ENCODE data around the gene SLC17A7. TPM values are rescaled to one million over a fixed set of nuclear protein-coding genes. Genes with fewer than 3 reads are reported as not detected.

The SLC17A7 gene
- total and polyA plus RNA-seq, 2 of the 13 experiments (the other 11 are each of a cell fraction or from before 2014, with no cell fraction given): 0.32 TPM; not detected in 1

DNA sequence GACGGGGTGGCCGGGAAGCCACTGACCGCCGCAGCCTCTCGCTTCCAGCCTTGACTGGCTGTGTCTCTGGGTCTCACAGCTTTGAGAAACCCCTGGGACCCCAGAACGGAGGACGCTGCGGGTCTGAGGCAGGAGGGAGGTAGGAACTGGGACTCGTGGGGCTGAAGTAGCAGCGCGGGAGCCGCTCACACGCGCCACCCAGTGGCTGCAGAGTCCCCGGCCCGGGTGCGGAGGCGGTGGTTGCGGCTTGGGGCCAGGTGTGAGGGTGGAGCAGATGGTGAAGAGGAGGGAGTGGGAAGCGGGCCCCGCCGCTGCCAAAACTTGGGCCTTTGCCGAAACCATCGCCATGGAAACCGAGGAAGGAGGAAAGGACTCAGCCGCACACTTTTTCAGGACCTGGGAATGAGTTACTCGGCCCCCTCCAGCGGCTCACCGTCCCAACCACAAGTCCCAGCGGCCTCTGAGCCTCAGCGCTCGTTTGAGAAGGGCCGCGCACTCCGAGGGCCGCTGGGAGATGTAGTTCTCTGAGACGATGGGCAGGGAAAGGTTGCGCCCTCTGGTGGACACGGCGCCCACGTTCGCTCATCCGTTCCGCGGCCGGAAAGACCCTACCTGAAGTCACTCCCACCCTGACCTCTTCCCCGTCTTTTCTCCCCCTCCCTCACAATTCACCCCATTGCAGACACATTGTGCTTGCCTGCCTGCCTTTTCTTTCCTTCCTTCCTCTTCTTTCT is 2.2 kb upstream of the SLC17A7 start (continued):
- TF ChIP-seq ZBTB7B (CRISPR knock-in tag; IDR thresholded peaks at IDR 0.05): peak; percentile 73
- TF ChIP-seq, protein P1, sequence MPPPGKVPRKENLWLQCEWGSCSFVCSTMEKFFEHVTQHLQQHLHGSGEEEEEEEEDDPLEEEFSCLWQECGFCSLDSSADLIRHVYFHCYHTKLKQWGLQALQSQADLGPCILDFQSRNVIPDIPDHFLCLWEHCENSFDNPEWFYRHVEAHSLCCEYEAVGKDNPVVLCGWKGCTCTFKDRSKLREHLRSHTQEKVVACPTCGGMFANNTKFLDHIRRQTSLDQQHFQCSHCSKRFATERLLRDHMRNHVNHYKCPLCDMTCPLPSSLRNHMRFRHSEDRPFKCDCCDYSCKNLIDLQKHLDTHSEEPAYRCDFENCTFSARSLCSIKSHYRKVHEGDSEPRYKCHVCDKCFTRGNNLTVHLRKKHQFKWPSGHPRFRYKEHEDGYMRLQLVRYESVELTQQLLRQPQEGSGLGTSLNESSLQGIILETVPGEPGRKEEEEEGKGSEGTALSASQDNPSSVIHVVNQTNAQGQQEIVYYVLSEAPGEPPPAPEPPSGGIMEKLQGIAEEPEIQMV (CRISPR knock-in tag; IDR thresholded peaks at IDR 0.05; ENCODE audit: low read depth): peak; percentile 51; the same call in 1 of the 2 replicates
- TF ChIP-seq SP4 (CRISPR knock-in tag; IDR thresholded peaks at IDR 0.05): peak; percentile 35; the same call in 1 of the 2 replicates
- no peak for TF ChIP-seq EZH2 (conservative IDR thresholded peaks at IDR 0.05; ENCODE audit: low read depth, low read length)
- TF ChIP-seq ETV6 (CRISPR knock-in tag; conservative IDR thresholded peaks at IDR 0.05): peak; percentile 51; the same call in 1 of the 2 replicates
- no peak for TF ChIP-seq ZNF614 (CRISPR knock-in tag; IDR thresholded peaks at IDR 0.05; ENCODE audit: borderline replicate concordance)
- TF ChIP-seq NFE2L1 (CRISPR knock-in tag; IDR thresholded peaks at IDR 0.05; ENCODE audit: borderline replicate concordance): peak; percentile 48; the same call in 1 of the 2 replicates
- 0 out of 2 replicates have a peak, but pooled peaks have one; percentile 46 for TF ChIP-seq HNRNPL (IDR thresholded peaks at IDR 0.05; ENCODE audit: low read depth, low read length)
- no peak for TF ChIP-seq ZC3H4 (CRISPR knock-in tag; IDR thresholded peaks at IDR 0.05; ENCODE audit: borderline replicate concordance)
- 0 out of 2 replicates have a peak, but pooled peaks have one; percentile 26 for TF ChIP-seq YEATS4 (CRISPR knock-in tag; IDR thresholded peaks at IDR 0.05; ENCODE audit: borderline replicate concordance)
- no peak for TF ChIP-seq ZNF296 (CRISPR knock-in tag; conservative IDR thresholded peaks at IDR 0.05)
- TF ChIP-seq ZFX (CRISPR knock-in tag; IDR thresholded peaks at IDR 0.05; ENCODE audit: low read depth): peak; percentile 73
- no peak for TF ChIP-seq ZBTB21 (CRISPR knock-in tag; IDR thresholded peaks at IDR 0.05)
- peak; percentile 60; the same call in 1 of the 2 replicates for TF ChIP-seq ZNF816 (CRISPR knock-in tag; IDR thresholded peaks at IDR 0.05; ENCODE audit: borderline replicate concordance)
- TF ChIP-seq, protein P2, sequence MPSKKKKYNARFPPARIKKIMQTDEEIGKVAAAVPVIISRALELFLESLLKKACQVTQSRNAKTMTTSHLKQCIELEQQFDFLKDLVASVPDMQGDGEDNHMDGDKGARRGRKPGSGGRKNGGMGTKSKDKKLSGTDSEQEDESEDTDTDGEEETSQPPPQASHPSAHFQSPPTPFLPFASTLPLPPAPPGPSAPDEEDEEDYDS (CRISPR knock-in tag; IDR thresholded peaks at IDR 0.05): no peak
- peak; percentile 90 for TF ChIP-seq ZNF574 (CRISPR knock-in tag; IDR thresholded peaks at IDR 0.05)
- no peak for TF ChIP-seq ZNF33B (CRISPR knock-in tag; IDR thresholded peaks at IDR 0.05)
- TF ChIP-seq, protein P3, sequence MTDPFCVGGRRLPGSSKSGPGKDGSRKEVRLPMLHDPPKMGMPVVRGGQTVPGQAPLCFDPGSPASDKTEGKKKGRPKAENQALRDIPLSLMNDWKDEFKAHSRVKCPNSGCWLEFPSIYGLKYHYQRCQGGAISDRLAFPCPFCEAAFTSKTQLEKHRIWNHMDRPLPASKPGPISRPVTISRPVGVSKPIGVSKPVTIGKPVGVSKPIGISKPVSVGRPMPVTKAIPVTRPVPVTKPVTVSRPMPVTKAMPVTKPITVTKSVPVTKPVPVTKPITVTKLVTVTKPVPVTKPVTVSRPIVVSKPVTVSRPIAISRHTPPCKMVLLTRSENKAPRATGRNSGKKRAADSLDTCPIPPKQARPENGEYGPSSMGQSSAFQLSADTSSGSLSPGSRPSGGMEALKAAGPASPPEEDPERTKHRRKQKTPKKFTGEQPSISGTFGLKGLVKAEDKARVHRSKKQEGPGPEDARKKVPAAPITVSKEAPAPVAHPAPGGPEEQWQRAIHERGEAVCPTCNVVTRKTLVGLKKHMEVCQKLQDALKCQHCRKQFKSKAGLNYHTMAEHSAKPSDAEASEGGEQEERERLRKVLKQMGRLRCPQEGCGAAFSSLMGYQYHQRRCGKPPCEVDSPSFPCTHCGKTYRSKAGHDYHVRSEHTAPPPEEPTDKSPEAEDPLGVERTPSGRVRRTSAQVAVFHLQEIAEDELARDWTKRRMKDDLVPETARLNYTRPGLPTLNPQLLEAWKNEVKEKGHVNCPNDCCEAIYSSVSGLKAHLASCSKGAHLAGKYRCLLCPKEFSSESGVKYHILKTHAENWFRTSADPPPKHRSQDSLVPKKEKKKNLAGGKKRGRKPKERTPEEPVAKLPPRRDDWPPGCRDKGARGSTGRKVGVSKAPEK (CRISPR knock-in tag; IDR thresholded peaks at IDR 0.05; ENCODE audit: borderline replicate concordance): no peak
- TF ChIP-seq SRSF9 (IDR thresholded peaks at IDR 0.05; ENCODE audit: borderline replicate concordance, insufficient read depth, low read depth, low read length, poor library complexity, severe bottlenecking): no peak
- TF ChIP-seq ZMYM3 (CRISPR knock-in tag; IDR thresholded peaks at IDR 0.05): no peak
- peak; percentile 80; the same call in 1 of the 2 replicates for TF ChIP-seq SALL2 (CRISPR knock-in tag; IDR thresholded peaks at IDR 0.05)
